Femur (tissue), 1 donor: ENCODE measurements around the gene DUSP6.

ENCODE experiments used
- DNase-seq: peaks from one replicate; pipeline ENCODE4 v3.0.0-alpha.2; 2017

DUSP6 gene

DNA sequence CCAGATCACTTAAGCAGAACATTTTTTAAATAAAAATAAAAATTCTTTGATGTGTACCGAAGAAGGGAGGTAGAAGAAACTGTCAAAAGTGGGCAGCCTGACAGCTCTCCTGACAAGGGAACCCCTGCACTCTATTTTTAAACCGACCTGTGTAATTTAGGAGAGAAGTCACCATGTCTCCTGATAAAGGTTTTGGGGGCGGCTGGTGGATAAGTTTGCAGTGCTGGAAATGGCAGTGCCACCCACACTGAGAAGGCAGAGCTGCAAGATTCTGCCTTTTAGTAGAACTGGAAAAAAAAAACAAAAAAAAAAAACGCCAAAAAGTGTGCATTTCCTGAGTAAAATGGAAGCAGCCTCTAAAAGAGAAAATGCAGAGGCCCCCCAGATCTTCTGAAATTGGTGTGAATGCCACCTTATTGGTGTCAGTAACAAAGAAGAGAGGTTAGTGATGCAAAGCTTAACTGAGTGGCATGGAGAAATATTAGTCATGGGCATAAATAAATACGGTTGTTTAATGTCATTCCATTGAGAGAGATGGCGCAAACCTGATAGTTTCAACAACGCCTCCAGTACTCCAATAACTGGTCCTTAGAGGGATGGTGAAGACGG is 24.7 kb downstream of the DUSP6 start:
- no peak for DNase-seq

- no peak for DNase-seq
These were observed 25.9 kb downstream of the DUSP6 start for GRCh38 chr12:89326239-89327040.

DNA sequence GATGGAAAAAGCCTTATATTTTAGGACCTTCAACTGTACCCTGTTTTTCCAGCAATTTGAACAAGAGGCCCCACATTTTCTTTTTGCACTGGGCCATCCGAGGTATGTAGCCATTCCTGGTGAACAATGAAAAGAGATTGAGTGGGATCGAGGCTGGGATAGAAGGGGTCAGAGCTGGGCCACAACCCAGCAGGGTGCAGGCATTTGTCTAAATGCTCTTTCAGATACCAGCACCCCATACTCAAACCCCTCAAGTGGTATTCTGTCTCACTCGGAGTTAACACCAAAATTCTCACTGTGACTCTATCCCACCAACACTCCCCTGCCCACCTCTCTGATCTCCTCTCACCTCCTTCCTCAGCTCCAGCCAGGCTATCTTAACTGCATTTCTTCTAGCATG is 26.8 kb downstream of the DUSP6 start:
- DNase-seq: no peak

GRCh38 chr12:89324437-89324836 is 27.9 kb downstream of the DUSP6 start:
- no peak for DNase-seq

DNA sequence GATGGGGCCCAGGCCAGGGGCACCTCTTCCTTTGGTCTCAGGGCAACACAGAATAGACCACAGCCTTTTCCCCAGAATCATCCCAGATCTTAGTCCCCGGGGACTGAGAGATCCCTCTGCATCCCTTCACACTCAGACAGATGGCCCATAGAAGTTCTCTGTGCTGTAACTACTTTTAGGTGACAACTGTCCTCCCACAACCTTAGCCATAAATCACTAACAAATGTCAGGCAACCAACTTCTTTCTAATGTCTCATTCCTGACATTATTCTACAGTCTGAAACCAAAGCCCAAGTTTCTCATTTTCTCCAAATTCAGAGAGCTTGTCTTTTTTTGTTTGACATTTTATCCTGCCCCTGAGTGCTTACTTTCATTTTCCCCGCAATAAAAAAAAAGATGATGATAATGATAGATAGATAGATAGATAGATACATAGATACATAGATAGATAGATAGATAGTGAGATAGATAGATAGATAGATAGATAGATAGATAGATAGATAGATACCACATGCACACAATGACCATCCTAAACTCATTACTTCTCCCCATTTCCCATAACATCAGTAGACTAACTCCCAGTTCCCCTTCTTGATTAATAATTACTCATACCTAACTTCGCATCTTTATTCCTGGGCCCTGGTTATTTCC is 28.6 kb downstream of the DUSP6 start:
- no peak for DNase-seq

GRCh38 chr12:89320735-89321134 is 31.6 kb downstream of the DUSP6 start:
- DNase-seq: no peak

- no peak for DNase-seq
These were observed 32.7 kb downstream of the DUSP6 start for GRCh38 chr12:89319606-89320005.

- DNase-seq: no peak
These were observed 33.2 kb downstream of the DUSP6 start for GRCh38 chr12:89319122-89319521.

GRCh38 chr12:89316705-89317139 is 35.6 kb downstream of the DUSP6 start:
- no peak for DNase-seq

- DNase-seq: no peak
These were observed 38.1 kb downstream of the DUSP6 start for GRCh38 chr12:89314060-89314761.

DNA sequence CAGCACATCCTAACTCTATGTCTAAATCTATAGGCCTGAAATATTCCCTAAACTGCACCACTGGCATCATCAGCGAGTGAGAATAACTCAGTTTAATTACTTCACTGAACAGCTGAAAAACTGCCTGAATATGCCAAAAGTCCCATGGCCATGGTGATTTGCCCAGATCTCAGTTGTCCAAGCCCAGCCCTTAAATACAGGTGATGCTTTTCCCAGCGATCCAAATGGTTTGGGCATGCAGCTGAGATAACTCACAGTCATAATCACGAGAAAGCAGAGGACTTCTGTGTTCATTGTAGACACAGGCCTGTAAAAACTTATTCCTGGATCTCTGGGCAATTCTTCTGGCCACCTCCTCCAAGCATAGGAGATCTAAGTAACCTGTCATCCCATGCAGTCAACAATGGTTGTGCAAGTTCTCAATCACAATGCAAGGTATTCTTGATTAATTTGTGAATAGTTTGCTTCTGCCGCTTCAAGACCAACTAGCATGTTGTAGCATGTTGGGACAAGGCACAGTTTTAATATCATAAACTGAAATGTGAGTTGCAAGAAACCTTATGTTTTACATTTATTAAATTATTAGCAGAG is 40.5 kb downstream of the DUSP6 start:
- DNase-seq: no peak

DNA sequence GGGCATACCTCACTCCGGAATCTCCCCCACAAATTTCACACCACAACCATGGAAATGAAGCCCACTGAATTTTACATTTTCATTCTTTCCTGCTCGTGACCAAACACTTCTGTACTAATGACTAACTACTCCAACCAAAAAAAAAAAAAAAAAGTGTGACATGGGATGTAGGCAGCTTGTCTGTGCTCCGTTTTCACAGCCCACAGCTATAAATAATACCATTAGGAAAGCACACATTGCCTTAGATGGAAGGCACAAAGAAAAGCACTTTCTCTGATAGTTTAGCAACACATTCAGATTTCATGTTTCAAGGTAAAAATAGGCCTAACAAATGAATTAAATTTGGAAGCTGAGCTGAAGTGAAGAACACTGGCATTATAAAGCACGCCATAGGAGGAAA is 42.5 kb downstream of the DUSP6 start:
- no peak for DNase-seq

DNA sequence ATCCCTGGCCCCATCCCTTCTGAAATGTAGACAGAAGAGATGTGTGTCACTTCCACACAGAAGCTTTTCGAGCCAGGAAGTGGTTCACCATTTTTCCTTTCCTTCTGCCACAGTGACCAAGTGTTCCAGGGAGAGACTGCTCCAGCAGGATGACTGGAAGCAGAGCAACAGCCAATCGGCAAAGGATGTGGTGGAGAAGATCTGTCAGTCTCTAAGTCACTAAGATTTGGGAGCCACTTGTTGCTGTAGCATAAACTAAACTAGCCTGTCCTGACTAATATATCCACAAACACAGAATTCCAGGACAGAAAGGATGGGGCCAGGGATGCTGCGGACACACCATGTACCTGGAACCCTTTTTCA is 42.9 kb downstream of the DUSP6 start:
- no peak for DNase-seq

DNA sequence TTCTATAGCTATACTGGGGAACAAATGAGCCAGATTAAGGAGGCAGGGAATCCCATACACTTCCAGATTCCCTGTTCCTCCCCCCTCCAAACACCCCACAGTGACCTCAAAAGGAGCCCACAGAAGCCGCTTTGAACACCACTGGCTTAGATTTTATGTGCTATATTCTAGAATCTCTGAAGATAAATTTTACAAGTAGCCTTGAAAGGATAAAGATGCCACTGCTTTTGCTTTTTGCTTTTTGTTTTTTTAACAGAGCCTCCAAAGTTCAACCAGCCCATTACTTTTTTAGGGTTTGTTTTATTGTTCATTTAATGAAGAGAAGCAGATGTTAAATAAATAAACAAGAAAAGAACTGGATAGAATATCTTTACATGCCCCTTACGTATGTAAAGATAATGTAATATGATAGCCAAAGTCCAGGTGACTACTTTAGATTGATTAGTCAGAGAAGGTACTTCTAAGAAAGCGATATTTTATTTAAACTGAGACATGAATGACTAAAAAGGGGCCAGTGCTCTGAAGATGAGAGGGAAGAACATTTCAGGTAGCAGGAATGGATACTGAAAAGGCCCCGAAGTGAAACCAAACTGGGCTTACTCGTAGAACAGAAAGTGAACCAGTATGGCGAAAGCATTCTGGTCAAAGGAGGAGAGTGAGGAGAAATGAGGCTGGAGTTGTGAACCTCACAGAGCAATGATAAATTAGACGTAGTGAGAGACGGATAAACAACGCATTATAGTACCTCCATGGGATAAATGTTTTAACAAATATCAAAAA is 44.6 kb downstream of the DUSP6 start:
- no peak for DNase-seq

DNA sequence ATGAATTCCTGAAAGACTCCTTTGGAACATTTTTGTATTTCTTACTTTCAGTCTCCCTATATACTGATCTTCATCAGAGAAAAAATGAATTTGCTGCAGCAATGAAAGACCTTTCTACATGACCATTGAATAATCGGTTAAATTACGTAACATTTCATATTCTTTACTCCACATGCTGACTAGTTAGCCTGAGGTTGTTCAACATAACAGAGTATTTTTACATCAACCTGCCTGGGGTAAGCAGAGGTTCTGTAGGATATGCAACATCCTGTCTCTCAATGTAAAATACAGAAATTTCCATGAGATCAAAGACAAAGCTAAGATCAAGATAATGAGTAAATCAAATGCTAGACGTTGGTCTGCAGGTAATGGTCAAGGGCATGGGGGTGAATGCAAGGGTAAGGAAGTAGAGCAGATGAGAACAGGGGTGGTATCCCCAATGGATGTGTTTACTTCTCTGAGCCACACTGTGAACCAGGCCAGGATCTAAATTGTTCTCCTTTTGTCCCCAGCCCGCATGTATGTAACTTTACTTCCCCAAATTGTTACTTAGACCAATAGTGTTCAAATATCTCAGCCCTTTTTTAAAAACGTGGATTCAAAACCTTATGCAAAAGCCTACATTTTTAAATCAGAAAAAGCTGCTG is 45.4 kb downstream of the DUSP6 start:
- no peak for DNase-seq

GRCh38 chr12:89305373-89305772 is 46.9 kb downstream of the DUSP6 start:
- no peak for DNase-seq

DNA sequence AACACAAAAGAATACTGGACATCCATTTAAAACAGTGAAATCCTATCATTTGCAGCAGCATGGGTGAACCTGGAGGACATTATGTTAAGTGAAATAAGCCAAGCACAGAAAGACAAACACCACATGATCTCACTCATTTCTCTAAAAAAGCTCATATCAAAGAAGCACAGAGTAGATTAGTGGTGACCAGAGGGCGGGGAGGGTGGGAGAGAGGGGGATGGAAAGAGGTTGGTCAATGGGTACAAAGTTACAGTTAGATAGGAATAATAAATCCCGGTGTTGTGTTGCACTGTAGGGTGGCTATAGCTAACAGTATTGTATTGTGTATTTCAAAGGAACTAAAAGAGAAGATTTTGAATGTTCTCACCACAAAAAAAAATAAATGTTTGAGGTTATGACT is 52.4 kb downstream of the DUSP6 start:
- DNase-seq: no peak

DNA sequence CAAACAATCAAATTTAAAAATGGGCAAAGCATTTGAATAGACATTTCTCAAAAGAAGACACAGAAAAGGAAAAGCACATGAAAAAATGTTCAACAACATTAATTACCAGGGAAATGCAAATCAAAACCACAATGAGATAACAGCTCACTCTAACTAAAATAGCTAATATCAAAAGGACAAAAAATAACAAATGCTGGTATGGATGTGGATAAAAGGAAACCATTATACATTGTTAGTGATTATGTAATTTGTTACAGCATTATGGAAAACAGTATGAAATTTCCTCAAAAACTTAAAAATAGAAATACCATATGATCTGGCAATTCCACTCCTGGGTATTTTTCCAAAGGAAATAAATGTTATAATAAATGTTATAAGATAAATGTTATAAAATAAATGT is 52.9 kb downstream of the DUSP6 start:
- no peak for DNase-seq
